GM21723 (cell line): Measurements from ENCODE around the gene ALK.

Experiments used
- ATAC-seq: cut with Tn5 transposase; IDR thresholded peaks from one replicate; pipeline ENCODE4 v1.9.1; 2021; ENCODE audit warnings: mild to moderate bottlenecking, moderate library complexity; ENCODE audit not compliant: unreplicated experiment

The ALK gene

DNA sequence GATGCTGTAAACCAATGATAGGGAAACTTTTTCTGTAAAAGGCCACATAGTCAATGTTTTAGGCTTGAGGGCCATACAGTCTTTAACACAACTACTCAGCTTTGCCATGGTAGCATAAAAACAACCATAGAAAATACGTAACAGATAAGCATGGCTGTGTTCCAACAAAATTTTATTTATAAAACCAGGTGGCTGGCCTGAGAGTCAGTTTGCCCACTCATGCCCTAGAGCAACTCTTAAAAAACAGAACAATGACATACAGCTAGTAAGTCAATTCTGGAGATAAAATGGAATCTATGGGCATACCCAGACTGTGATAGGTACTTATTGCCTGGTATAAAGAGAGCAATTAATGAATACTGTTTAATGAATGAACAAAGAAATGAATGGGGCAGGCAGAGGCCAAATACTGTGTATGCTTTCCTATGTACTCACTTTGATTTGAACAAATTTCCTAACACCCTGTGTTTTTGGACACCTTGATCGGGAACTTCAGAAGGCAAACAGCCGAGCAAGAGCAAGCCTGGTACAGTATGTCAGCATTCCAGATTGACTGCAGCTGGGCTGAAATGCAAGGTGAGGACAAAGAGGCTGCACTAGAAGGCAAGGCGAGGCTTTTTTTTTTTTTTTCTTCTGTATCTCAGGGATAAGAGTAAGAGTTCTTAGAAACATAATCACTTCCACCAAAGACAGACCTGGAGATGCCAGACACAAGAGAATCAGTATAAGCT is 490.8 kb downstream of the ALK start:
- no peak for ATAC-seq

GRCh38 chr2:29426354-29426753 is 495.0 kb downstream of the ALK start:
- no peak for ATAC-seq

DNA sequence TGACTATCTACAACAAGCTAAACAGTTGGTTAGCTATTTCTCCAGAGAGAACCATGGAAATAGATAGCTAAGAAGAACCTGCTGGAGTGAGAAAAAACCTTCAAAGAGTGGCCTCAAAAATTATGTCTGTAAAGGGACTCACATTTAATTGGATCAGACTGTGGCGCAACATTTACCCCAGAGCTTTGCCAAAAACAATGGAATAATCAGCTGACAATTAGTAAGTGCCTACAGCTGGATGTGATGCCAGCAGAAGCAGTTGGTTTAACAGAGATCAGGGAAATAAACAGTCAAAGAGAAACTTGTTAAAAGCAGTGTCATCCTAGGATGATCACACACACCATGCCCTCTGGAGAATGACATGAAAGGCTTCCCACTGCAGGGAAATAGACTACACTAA is 495.5 kb downstream of the ALK start:
- no peak for ATAC-seq

DNA sequence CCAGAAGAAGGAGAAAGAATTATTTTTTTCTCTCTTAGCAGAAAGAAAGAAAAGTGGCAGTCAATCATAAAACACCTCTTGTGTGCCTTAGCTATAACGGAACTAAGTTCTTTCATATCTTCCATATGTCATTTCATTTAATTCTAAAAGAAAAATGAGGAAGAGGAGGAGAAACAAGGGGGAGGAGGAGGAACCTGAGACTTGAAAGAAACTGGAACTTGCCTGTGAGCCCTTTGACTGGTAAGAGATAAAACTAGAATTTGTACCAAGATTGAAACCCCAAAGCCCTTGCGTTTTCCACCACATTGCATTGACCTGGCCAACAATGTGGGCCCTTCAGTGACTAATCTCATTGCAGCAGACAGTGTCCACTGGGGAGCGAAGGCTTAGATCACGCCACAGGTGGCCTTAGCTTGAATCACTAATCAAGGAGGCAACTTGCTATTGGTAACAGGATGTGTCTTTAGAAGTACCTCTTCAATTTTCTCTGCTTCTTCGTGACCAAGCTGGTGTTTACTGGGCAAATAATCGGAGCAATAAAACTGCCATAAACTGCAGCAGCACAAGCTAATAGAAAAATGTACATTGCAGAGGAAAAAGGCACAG is 498.2 kb downstream of the ALK start:
- no peak for ATAC-seq

- ATAC-seq: no peak
Measured at GRCh38 chr2:29420999-29421782, 500.2 kb downstream of the ALK start.

DNA sequence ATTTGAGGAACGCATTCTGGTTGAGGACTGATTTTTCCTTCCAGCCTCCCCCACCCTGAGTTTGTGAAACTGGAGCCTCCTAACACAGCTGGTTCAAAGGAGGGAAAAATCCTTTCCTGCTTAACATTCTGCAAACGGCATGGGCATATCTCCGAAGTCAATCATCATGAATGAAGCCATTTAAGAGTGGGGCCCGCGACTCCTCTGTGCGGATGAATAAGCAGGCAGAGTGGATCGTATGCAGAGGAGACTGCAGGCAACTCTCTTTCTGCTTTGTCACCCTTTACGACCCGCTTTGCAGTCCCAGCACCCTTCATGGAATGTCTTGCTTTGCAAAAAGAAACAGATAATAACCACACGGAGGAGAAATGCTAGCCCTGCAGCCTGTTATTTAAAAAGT is 500.9 kb downstream of the ALK start:
- no peak for ATAC-seq

- ATAC-seq: no peak
Measured at GRCh38 chr2:29417630-29418029, 503.8 kb downstream of the ALK start.

- ATAC-seq: no peak
Measured at GRCh38 chr2:29412197-29412925, 509.0 kb downstream of the ALK start.

GRCh38 chr2:29405707-29406106 is 515.7 kb downstream of the ALK start:
- ATAC-seq: no peak

GRCh38 chr2:29405266-29405665 is 516.1 kb downstream of the ALK start:
- ATAC-seq: no peak

DNA sequence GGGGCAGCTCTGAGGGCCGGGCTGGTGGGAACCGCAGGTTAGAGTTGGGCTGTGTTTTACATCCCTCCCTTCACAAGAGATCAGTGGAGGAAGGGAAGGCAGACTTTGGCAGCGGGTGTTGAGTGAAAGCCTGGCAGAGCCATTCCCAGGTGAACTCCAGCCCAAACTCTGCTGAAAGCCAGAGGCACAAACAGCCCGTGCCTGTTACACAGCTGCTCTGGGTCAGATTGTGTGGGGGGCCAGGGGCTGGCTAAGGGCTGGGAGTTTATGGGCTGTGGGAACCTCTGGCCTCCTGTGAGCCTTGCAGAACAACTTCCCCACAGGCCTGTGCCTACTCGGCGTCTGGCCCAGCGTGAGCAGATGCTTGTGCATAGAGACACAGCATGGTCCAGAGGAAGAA is 519.4 kb downstream of the ALK start:
- ATAC-seq: no peak

DNA sequence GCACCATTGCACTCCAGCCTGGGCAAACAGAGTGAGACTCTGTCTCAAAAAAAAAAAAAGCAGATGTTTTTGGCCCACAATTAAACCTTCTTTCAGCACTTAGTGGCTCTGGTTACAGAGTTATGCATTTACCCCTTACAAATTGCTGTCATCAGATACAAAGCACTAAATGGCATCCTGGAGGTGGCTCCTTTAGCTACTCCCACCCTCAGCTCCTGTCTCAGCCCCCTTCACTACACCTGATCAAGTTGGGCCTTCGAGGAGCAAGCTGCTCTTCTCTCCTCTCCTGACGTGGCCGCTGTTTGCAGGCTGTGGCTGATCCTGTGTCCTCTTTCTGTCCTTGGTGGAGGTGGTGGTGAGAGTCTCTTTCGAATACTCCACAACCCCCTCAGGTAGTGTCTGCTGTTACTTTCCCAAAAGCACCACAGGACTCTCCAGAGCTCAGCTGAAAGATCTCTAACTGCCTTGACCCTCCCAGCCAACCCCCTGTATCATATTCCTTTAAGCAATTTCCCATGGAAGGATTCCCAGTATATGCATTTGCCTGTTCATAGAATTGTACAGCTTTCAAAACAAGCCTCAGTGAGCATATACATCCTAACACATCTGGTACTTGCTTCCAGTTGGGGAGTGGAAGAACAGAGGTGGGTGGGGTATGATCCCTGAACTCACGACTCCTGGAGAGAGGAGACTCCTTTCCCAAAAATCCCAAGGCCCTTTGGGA is 520.3 kb downstream of the ALK start:
- ATAC-seq: no peak

DNA sequence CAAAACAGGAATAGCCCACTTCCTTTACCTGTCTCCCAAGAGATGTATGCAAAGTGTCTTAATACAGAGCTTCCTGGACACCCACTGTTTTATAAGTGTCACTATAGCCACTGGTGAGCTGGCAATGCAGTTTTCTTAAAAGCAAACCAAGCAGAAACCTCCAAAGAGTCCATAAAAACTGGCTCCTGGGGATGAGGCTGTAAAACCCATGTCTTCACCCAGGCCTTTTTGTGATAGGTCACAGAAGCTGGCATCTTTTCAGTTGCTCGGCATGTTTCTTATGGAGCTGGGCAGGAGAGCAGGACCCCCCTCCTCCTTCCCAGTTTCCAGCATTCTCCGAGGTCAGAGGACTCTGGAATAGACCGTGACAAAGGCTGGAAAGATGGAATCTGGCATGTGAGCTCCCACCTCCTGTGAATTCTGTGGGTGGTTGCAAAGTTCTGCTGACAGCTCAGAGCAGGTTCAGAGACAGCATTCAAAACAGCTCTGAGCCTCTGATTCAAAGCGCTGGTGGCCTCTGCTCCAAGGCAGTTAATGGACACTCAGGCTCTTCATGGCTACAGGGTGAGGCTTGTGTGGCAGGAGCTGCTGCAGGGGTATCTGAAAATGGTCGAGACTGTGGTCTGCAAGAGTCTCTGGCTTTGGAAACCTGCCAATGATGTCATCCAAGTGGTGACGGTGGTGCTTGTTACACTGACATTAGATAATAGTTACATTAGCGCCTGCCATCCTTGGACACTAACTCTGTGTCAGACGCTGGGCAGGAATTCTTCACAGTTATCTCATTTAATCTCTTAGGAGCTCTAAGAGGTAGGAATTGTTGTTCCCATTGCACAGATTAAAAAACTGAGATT is 522.8 kb downstream of the ALK start:
- ATAC-seq: no peak

GRCh38 chr2:29397713-29398112 is 523.7 kb downstream of the ALK start:
- no peak for ATAC-seq

DNA sequence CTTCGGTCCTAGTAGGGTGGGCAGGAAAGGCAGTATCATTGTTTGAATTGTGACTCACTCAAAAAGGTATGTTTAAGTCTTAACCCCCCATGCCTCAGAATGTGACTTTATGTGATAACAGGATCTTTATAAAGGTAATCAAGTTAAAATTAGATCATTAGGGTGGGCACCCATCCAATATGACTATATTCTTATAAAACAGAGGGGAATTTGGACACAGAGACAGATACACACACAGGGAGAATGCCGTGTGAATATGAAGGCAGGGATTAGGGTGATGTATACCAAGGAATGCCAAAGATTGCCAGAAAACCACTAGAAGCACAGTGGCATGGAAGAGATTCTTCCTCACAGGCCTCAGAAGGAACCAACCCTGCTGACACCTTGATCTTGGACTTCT is 524.3 kb downstream of the ALK start:
- no peak for ATAC-seq

GRCh38 chr2:29394981-29395350 is 526.4 kb downstream of the ALK start:
- ATAC-seq: no peak

DNA sequence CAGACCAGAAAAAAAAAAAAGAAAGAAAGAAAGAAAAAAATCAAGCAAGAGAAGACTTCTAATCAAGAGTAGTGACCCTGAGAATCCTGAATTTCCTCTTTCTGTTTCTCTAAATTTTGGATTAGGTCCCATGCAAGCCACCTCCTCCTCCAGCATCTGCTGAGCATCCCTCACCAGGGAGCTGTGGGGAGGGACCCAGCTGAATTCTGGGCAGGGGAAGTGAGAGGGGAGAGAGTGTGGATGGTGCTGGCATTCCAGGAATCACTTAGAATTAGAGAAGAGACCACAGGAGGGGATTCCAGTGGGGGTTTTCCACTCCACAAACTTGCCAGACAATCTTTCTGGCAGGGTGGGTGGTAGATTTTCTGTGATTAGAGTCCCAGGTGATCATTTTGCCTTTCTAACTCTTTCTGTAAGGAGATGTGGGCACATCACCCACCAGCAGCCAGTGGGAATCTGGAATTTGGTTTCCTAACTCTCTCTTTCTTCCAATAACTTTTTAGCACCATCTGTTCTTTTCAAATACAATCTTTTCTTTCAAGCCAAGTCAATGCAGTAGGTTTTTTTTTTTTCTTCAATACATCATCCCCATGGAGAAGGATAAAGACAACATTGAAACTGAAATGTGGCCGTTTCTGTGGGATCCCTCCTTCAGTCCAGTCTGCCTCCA is 526.9 kb downstream of the ALK start:
- no peak for ATAC-seq

DNA sequence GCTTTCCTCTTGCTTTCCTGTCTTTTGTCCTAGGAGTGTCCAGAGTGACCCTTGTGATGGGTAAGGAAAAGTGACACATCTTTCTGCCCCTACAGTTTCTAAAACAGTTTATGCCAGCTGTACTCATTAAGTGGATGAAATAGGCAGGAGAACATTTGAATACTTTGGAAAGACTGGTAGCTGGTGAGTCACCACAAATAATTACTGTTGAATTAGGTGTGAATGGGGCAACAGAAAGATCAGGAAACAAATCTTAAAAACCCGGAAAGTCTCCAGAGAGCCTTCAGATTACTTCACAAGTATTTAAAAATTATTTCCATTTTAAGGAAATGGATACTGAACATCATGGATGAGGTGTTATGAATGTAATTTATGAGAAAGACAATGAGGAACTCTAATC is 527.7 kb downstream of the ALK start:
- no peak for ATAC-seq

DNA sequence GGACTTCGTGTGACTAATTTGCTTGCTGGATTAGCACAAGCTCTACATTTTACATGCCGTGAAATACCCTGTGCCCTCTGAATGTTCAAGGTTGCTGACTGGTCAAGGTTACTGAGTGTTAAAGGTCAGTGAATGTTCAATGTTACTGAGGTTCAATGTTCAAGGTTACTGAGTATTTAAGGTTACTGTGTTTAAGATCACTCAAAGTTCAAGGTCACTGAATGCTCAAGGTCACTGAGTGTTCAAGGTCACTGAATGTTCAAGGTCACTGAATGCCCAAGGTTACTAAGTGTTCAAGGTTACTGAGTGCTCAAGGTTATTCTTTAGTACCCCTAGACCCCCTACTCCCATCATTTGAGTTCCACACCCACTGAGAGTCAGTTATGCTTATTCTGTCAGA is 528.6 kb downstream of the ALK start:
- ATAC-seq: no peak
